HL-60 (cell line): Measurements from ENCODE around the gene F2RL3.

Experiments
- TF ChIP-seq, protein P1 (sequence below): IDR thresholded peaks from one replicate; pipeline ENCODE4 v1.5.1; 2011; ENCODE audit warnings: low read length, control low read depth, inconsistent platforms; ENCODE audit not compliant: insufficient read depth
- TF ChIP-seq, protein P2 (sequence below): IDR thresholded peaks from 2 replicates; pipeline ENCODE4 v1.6.1; 2012; ENCODE audit warnings: low read depth; ENCODE audit not compliant: insufficient replicate concordance

GRCh38 chr19:16940626-16941025, 51.8 kb downstream of the F2RL3 start:
- TF ChIP-seq, protein P1, sequence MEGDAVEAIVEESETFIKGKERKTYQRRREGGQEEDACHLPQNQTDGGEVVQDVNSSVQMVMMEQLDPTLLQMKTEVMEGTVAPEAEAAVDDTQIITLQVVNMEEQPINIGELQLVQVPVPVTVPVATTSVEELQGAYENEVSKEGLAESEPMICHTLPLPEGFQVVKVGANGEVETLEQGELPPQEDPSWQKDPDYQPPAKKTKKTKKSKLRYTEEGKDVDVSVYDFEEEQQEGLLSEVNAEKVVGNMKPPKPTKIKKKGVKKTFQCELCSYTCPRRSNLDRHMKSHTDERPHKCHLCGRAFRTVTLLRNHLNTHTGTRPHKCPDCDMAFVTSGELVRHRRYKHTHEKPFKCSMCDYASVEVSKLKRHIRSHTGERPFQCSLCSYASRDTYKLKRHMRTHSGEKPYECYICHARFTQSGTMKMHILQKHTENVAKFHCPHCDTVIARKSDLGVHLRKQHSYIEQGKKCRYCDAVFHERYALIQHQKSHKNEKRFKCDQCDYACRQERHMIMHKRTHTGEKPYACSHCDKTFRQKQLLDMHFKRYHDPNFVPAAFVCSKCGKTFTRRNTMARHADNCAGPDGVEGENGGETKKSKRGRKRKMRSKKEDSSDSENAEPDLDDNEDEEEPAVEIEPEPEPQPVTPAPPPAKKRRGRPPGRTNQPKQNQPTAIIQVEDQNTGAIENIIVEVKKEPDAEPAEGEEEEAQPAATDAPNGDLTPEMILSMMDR, result no peak
- TF ChIP-seq, protein P2, sequence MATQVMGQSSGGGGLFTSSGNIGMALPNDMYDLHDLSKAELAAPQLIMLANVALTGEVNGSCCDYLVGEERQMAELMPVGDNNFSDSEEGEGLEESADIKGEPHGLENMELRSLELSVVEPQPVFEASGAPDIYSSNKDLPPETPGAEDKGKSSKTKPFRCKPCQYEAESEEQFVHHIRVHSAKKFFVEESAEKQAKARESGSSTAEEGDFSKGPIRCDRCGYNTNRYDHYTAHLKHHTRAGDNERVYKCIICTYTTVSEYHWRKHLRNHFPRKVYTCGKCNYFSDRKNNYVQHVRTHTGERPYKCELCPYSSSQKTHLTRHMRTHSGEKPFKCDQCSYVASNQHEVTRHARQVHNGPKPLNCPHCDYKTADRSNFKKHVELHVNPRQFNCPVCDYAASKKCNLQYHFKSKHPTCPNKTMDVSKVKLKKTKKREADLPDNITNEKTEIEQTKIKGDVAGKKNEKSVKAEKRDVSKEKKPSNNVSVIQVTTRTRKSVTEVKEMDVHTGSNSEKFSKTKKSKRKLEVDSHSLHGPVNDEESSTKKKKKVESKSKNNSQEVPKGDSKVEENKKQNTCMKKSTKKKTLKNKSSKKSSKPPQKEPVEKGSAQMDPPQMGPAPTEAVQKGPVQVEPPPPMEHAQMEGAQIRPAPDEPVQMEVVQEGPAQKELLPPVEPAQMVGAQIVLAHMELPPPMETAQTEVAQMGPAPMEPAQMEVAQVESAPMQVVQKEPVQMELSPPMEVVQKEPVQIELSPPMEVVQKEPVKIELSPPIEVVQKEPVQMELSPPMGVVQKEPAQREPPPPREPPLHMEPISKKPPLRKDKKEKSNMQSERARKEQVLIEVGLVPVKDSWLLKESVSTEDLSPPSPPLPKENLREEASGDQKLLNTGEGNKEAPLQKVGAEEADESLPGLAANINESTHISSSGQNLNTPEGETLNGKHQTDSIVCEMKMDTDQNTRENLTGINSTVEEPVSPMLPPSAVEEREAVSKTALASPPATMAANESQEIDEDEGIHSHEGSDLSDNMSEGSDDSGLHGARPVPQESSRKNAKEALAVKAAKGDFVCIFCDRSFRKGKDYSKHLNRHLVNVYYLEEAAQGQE, result no peak
